ENCODE data around the gene QPCT. TPM values are rescaled to one million over a fixed set of nuclear protein-coding genes. Genes with fewer than 3 reads are reported as not detected.

QPCT gene
- total and polyA plus RNA-seq, 2 experiments from 2014 or later: 37.5 to 48.5 TPM

DNA sequence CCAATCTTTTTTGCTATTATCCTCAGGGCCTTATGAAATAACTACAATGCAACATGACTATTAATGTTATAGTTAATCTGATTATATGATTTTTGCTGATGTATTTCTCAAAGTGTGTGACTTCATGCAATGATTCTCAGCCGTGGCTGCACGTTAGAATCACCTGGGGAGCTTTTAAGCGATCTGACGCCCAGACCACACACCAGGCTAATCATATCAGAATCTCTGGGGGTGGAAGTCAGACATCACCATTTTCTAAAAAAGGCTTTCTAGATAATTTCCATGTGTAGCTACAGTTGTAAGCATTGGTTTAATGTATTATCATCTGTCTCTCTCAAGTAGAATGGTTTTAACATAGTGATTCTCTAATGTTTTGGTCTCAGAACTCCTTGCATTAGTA lies 5.5 kb upstream of the QPCT start:
- H4K20me1 ChIP-seq (ENCODE audit: insufficient read depth): no peaks in the 10 kb centered on the region
- H3F3A ChIP-seq (ENCODE audit: insufficient read depth): peaks cover 11% of the 10 kb centered on the region
- in situ Hi-C loops (cut with MboI): no loop called here

DNA sequence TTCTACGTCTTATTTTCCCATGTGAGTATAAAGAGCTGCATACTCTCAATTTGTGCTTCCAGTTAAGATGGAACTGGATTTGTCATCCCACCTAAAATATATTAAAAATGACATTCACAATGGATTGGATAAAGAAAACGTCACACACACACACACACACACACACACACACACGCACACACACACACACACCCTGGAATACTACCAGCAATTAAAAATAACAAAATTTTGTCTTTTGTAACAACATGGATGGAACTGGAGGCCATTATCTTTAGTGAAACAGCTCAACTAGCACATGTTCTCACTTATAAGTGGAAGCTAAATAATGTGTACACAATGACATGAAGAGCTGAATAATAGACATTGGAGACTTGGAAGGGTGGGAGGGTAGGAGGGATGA lies 3.8 kb upstream of the QPCT start:
- in situ Hi-C loops (cut with MboI): no loop called here
- Histone ChIP-seq H4K20me1 (ENCODE audit: insufficient read depth) (no peaks in the 10 kb centered on the region), H3K9me3 (ENCODE audit: low read depth) (no peaks in the 10 kb centered on the region), H3K36me3 (ENCODE audit: low read depth) (no peaks in the 10 kb centered on the region), H2AFZ (no peak overlapping the region), H3K27me3 (replicated peaks; ENCODE audit: insufficient read depth) (no peaks in the 10 kb centered on the region), H3K4me3 (no peak overlapping the region), H3K27ac (no peak overlapping the region), H3K9ac (no peak overlapping the region), H3K4me1 (ENCODE audit: insufficient read depth) (peaks cover 13% of the 10 kb centered on the region), H3K9me2 (ENCODE audit: insufficient read depth) (no peaks in the 10 kb centered on the region), H3K79me2 (ENCODE audit: insufficient read depth) (no peaks in the 10 kb centered on the region), H3K4me2 (ENCODE audit: unreplicated experiment) (no peak overlapping the region), H3F3A (ENCODE audit: insufficient read depth) (peaks cover 16% of the 10 kb centered on the region)
- 80% methylated on average over 3 of the region's 3 CpGs for WGBS, 2 experiments (ENCODE audit: low coverage in 1 of 2, low lambda C conversion rate in 2 of 2, missing lambda C conversion rate in 2 of 2)
- DNase-seq: no peak
- TF ChIP-seq EZH2 (IDR thresholded peaks at IDR 0.05; ENCODE audit: insufficient read depth, poor library complexity, severe bottlenecking): no peak
- no peak for TF ChIP-seq EZH2phosphoT487 (IDR thresholded peaks at IDR 0.05; ENCODE audit: insufficient read depth, low read depth)

More for the DNA sequence above, 5.5 kb upstream of the QPCT start:
- TF ChIP-seq EZH2phosphoT487 (IDR thresholded peaks at IDR 0.05; ENCODE audit: insufficient read depth, low read depth) (no peak), EZH2 (IDR thresholded peaks at IDR 0.05; ENCODE audit: insufficient read depth, poor library complexity, severe bottlenecking) (no peak)
- DNase-seq: no peak
- no peak overlapping the region for H3K9ac ChIP-seq
- no peaks in the 10 kb centered on the region for H3K79me2 ChIP-seq (ENCODE audit: insufficient read depth)
- H3K9me2 ChIP-seq (ENCODE audit: insufficient read depth): no peaks in the 10 kb centered on the region
- no peak overlapping the region for H3K4me2 ChIP-seq (ENCODE audit: unreplicated experiment)
- no peak overlapping the region for H2AFZ ChIP-seq
- H3K9me3 ChIP-seq (ENCODE audit: low read depth): no peaks in the 10 kb centered on the region
- H3K27ac ChIP-seq: no peak overlapping the region
- no peaks in the 10 kb centered on the region for H3K36me3 ChIP-seq (ENCODE audit: low read depth)
- H3K27me3 ChIP-seq (replicated peaks; ENCODE audit: insufficient read depth): no peaks in the 10 kb centered on the region
- H3K4me3 ChIP-seq: no peak overlapping the region
- H3K4me1 ChIP-seq (ENCODE audit: insufficient read depth): peaks cover 6% of the 10 kb centered on the region
- WGBS, 2 experiments (ENCODE audit: low coverage in 1 of 2, low lambda C conversion rate in 2 of 2, missing lambda C conversion rate in 2 of 2): 87% methylated on average over 4 of the region's 4 CpGs

- TF ChIP-seq EZH2phosphoT487 (IDR thresholded peaks at IDR 0.05; ENCODE audit: insufficient read depth, low read depth) (no peak), EZH2 (IDR thresholded peaks at IDR 0.05; ENCODE audit: insufficient read depth, poor library complexity, severe bottlenecking) (no peak)
- Histone ChIP-seq H3K4me1 (ENCODE audit: insufficient read depth) (peaks cover 13% of the 10 kb centered on the region), H3K9me2 (ENCODE audit: insufficient read depth) (no peaks in the 10 kb centered on the region), H3K27ac (no peak overlapping the region; the same call in 1 of the 2 replicates), H3K9me3 (ENCODE audit: low read depth) (no peaks in the 10 kb centered on the region), H3K36me3 (ENCODE audit: low read depth) (no peaks in the 10 kb centered on the region), H4K20me1 (ENCODE audit: insufficient read depth) (no peaks in the 10 kb centered on the region), H3F3A (ENCODE audit: insufficient read depth) (peaks cover 16% of the 10 kb centered on the region), H3K79me2 (ENCODE audit: insufficient read depth) (no peaks in the 10 kb centered on the region), H3K4me3 (no peak overlapping the region), H3K27me3 (replicated peaks; ENCODE audit: insufficient read depth) (no peaks in the 10 kb centered on the region), H3K9ac (no peak overlapping the region), H2AFZ (peak overlapping the region; percentile 92), H3K4me2 (ENCODE audit: unreplicated experiment) (no peak overlapping the region)
- no peak for DNase-seq
- in situ Hi-C loops (cut with MboI): no loop called here
- WGBS, 2 experiments (ENCODE audit: low coverage in 1 of 2, low lambda C conversion rate in 2 of 2, missing lambda C conversion rate in 2 of 2): 87 to 90% methylated on average over 7 of the region's 7 CpGs
Observed at GRCh38 chr2:37342591-37343220, 1.7 kb upstream of the QPCT start.

GRCh38 chr2:37343537-37344434 lies 644 bp upstream of the QPCT start:
- H3K27me3 ChIP-seq (replicated peaks; ENCODE audit: insufficient read depth): no peaks in the 10 kb centered on the region
- peak overlapping the region; percentile 73 for H3K9ac ChIP-seq
- H3K4me2 ChIP-seq (ENCODE audit: unreplicated experiment): peak overlapping the region; percentile 77
- TF ChIP-seq EZH2phosphoT487 (IDR thresholded peaks at IDR 0.05; ENCODE audit: insufficient read depth, low read depth) (no peak), EZH2 (IDR thresholded peaks at IDR 0.05; ENCODE audit: insufficient read depth, poor library complexity, severe bottlenecking) (no peak)
- H4K20me1 ChIP-seq (ENCODE audit: insufficient read depth): no peaks in the 10 kb centered on the region
- in situ Hi-C loops (cut with MboI): no loop called here
- peak; percentile 85 for DNase-seq
- H3K9me2 ChIP-seq (ENCODE audit: insufficient read depth): no peaks in the 10 kb centered on the region
- peak overlapping the region; percentile 56 for H3K27ac ChIP-seq
- peak overlapping the region; percentile 92 for H2AFZ ChIP-seq
- H3F3A ChIP-seq (ENCODE audit: insufficient read depth): peaks cover 16% of the 10 kb centered on the region
- 33 to 36% methylated on average over 7 of the region's 7 CpGs for WGBS, 2 experiments (ENCODE audit: low coverage in 1 of 2, low lambda C conversion rate in 2 of 2, missing lambda C conversion rate in 2 of 2)
- peak overlapping the region; percentile 79 for H3K4me3 ChIP-seq
- H3K4me1 ChIP-seq (ENCODE audit: insufficient read depth): peaks cover 15% of the 10 kb centered on the region
- no peaks in the 10 kb centered on the region for H3K79me2 ChIP-seq (ENCODE audit: insufficient read depth)
- H3K36me3 ChIP-seq (ENCODE audit: low read depth): no peaks in the 10 kb centered on the region
- H3K9me3 ChIP-seq (ENCODE audit: low read depth): no peaks in the 10 kb centered on the region

Measured in GM23248 (cell line).